ENCODE results near the gene RAPGEF2. TPM values are rescaled to one million over a fixed set of nuclear protein-coding genes. Genes with fewer than 3 reads are reported as not detected.

RAPGEF2 gene
- total RNA-seq, 1 experiment from 2014 or later: 23.8 TPM

- intact Hi-C loops (cut with micrococcal nuclease; ENCODE audit: unreplicated experiment): no loop called here
- CTCF ChIA-PET: no interaction called here
- no peak for TF ChIP-seq CTCF (IDR thresholded peaks at IDR 0.05; ENCODE audit: unreplicated experiment)
- no peaks in the 10 kb centered on the region for H3K36me3 Mint-ChIP-seq (ENCODE audit: insufficient read depth, unreplicated experiment)
- peaks cover 6% of the 10 kb centered on the region for H3K4me1 Mint-ChIP-seq (ENCODE audit: low read depth, unreplicated experiment)
- H3K4me3 Mint-ChIP-seq (ENCODE audit: low read depth, unreplicated experiment): no peak overlapping the region
- no peak overlapping the region for H3K27ac Mint-ChIP-seq (ENCODE audit: unreplicated experiment)
- H3K27me3 Mint-ChIP-seq (ENCODE audit: unreplicated experiment): no peaks in the 10 kb centered on the region
- DNase-seq: no peak
- H3K9me3 Mint-ChIP-seq (ENCODE audit: low read depth, unreplicated experiment): no peaks in the 10 kb centered on the region
- no TSS peak for BruUV-seq (replicated peaks)
Measured at GRCh38 chr4:159142681-159143384, 40.0 kb downstream of the RAPGEF2 start.

GRCh38 chr4:159143687-159144086 is 40.8 kb downstream of the RAPGEF2 start:
- no peak for TF ChIP-seq CTCF (IDR thresholded peaks at IDR 0.05; ENCODE audit: unreplicated experiment)
- Mint-ChIP-seq H3K4me1 (ENCODE audit: low read depth, unreplicated experiment) (peaks cover 6% of the 10 kb centered on the region), H3K9me3 (ENCODE audit: low read depth, unreplicated experiment) (no peaks in the 10 kb centered on the region), H3K27ac (ENCODE audit: unreplicated experiment) (no peak overlapping the region), H3K27me3 (ENCODE audit: unreplicated experiment) (no peaks in the 10 kb centered on the region), H3K36me3 (ENCODE audit: insufficient read depth, unreplicated experiment) (no peaks in the 10 kb centered on the region), H3K4me3 (ENCODE audit: low read depth, unreplicated experiment) (no peak overlapping the region)
- BruUV-seq (replicated peaks): no TSS peak
- CTCF ChIA-PET: interaction anchor here (1.2 kb wide), 1 partner anchor 13 kb away, joined by 3 read pairs; no protein-coding TSS in a partner anchor
- DNase-seq: no peak
- intact Hi-C loops (cut with micrococcal nuclease; ENCODE audit: unreplicated experiment): no loop called here

GRCh38 chr4:159144112-159144694 is 41.3 kb downstream of the RAPGEF2 start:
- CTCF ChIA-PET: interaction anchor here (0.5 to 1.2 kb wide), 2 partner anchors 14 to 30 kb away, joined by 3 to 4 read pairs; no protein-coding TSS in a partner anchor

GRCh38 chr4:159145318-159145991 is 42.6 kb downstream of the RAPGEF2 start:
- H3K27me3 Mint-ChIP-seq (ENCODE audit: unreplicated experiment): no peaks in the 10 kb centered on the region
- TF ChIP-seq CTCF (IDR thresholded peaks at IDR 0.05; ENCODE audit: unreplicated experiment): no peak
- H3K9me3 Mint-ChIP-seq (ENCODE audit: low read depth, unreplicated experiment): no peaks in the 10 kb centered on the region
- DNase-seq: no peak
- H3K4me3 Mint-ChIP-seq (ENCODE audit: low read depth, unreplicated experiment): no peak overlapping the region
- CTCF ChIA-PET: no interaction called here
- H3K36me3 Mint-ChIP-seq (ENCODE audit: insufficient read depth, unreplicated experiment): no peaks in the 10 kb centered on the region
- intact Hi-C loops (cut with micrococcal nuclease; ENCODE audit: unreplicated experiment): no loop called here
- peaks cover 6% of the 10 kb centered on the region for H3K4me1 Mint-ChIP-seq (ENCODE audit: low read depth, unreplicated experiment)
- no TSS peak for BruUV-seq (replicated peaks)
- no peak overlapping the region for H3K27ac Mint-ChIP-seq (ENCODE audit: unreplicated experiment)

More at GRCh38 chr4:159144112-159144694, 41.3 kb downstream of the RAPGEF2 start:
- Mint-ChIP-seq H3K27me3 (ENCODE audit: unreplicated experiment) (no peaks in the 10 kb centered on the region), H3K4me3 (ENCODE audit: low read depth, unreplicated experiment) (no peak overlapping the region), H3K27ac (ENCODE audit: unreplicated experiment) (no peak overlapping the region), H3K4me1 (ENCODE audit: low read depth, unreplicated experiment) (peaks cover 6% of the 10 kb centered on the region), H3K36me3 (ENCODE audit: insufficient read depth, unreplicated experiment) (no peaks in the 10 kb centered on the region), H3K9me3 (ENCODE audit: low read depth, unreplicated experiment) (no peaks in the 10 kb centered on the region)
- intact Hi-C loops (cut with micrococcal nuclease; ENCODE audit: unreplicated experiment): no loop called here
- no TSS peak for BruUV-seq (replicated peaks)
- no peak for TF ChIP-seq CTCF (IDR thresholded peaks at IDR 0.05; ENCODE audit: unreplicated experiment)
- no peak for DNase-seq
